Stimulated activated CD4-positive, alpha-beta T cell treated with anti-CD3 and anti-CD28 coated beads, Interleukin-1b, Interleukin-23, amount 100 ng/mL, for 24 hours (primary cell): ENCODE results near the gene ASXL1.

ENCODE experiments used
- DNase-seq, 4 experiments: peaks; one replicate each; pipeline ENCODE4 v3.0.0-alpha.2; 2020; ENCODE audit warnings: low read depth in 4 of 4, low spot score in 1 of 4

ASXL1 gene

DNA sequence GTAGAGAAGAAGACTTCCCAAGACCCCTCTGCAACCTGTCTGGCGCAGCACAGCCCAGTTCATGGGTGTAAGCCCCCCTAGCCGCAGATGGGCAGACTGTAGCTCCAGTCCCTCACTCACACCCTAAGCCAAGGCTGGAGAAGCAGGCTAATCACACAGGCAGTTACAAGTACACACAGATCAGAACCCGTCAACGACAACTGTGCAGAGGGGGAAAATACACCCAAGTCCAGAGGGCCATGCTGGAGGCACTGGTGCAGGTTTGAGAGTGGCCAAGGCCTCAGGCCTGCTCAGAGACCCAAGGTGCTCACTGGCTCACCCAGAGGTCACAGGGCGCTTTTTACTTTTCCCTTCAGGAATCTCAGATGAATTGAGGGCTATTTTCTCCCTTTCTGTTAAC lies 120.9 kb downstream of the ASXL1 start:
- no peak for DNase-seq

DNA sequence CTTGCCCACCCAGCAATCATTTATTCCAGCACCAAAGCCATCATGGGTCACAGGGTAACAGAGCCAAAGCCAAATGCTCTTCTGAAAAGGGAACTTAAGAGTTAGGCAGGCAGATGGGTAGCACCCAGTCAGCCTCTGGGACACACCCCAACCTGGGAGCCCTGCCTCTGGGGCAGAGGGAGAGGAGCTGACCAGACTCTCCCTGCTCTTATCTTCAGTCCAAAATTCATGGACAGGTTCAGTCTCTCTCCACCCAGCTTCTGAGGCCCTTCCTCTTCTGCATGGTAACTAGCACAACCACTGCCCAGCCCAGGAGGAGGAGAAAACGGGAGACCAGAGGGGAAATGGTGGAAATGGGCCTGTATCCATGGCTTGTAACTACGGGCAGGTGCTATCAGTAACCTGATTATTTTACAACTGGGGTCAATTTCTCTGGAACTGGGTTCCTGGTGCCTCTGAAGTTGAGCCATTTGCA lies 121.6 kb downstream of the ASXL1 start:
- no peak for DNase-seq

GRCh38 chr20:32480371-32481241 lies 122.5 kb downstream of the ASXL1 start:
- no peak for DNase-seq

DNA sequence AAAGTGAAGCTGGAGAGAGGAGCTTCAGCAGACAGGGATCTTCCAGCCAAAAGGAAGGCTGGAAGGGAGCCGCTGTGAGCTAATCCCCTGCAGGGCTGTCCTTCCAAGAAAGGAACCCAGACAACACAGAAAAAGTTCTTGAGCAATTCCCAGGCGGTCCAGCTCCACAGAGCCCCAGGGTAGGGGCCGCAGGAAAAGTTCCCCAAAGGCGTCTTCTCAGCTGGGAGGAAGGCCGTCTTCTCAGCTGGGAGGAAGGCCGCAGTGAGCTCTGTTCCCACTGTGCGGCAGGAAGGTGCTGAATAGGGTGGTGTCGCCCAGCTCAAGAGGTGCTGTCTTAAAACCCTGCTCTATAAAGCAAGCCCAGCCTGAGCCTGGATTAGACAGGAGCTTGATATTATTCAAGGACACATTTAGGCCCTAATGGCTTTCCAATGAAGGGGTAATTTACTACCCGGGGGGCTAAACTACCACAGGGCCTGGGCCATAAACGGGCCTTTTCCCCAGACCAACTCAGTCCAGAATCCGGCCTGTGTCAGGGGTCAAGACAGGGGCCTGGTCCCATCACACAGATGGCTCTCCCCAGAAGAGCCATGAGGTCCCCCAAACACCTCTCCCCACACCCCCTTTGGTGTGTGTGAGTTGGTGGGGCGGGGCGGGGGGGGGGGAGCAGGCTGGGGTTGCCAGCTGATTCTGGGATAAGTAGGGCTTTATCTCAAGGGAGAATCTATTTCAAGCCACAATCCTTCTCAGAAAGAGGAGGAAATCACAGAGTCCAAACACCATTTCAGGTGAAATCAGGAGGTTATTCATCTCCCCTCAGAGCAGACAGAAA lies 123.4 kb downstream of the ASXL1 start:
- no peak for DNase-seq

DNA sequence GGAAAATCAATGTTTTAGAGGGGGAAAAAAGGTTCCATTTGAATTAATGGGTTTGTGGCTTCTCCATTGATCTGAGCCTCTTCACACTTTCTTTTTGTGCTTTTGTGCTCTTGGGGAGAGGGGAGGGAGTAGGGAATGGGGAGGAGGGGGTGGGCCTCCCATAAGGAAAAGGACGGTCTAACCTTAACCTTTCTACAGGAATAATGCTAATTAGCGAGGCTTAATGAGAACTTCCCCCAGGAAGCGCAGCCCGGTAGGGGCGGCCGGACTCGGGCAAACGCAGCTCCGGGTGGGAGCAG lies 124.0 kb downstream of the ASXL1 start:
- no peak for DNase-seq

DNA sequence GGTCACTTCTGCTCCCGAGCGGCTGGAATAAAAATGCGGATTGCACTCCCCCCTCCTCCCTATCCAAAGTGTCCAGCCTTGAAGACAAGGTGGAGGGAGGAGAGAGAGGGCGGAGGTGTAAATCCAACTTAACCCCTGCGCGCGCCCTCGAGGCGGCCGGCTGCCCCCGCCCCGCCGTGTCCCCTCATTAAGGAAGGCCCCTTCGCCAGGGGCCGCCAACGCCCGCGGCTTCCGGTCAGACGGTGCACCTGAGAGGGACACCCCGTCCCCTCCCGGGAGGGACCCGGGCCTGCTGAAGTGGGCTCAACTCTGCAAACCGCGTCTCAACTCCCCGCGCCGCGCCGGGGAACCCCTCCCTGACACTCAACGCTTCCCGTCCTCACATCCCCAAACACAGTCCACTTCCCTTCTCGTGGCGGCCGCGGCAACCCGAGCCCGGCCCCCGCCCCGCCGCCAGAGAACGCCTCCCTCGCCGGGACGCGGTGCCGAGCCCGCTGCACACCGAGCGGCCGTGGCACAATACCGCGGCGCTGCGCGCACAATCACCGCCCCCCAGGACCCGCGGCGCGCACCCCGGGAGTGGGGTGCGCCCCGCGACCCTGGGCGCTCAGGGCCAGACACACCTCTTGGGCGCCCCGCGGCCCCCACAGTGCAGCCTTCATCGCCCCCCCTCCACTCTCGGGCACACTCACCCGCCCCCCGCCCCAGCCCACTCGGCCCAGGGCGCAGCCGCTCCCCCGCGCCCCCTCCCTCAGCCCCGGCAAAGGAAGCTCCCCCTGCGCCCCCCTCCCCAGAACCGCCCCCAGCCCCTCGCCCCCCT lies 124.5 kb downstream of the ASXL1 start:
- DNase-seq, result peak in 1 of 4 experiments; percentile 21

DNA sequence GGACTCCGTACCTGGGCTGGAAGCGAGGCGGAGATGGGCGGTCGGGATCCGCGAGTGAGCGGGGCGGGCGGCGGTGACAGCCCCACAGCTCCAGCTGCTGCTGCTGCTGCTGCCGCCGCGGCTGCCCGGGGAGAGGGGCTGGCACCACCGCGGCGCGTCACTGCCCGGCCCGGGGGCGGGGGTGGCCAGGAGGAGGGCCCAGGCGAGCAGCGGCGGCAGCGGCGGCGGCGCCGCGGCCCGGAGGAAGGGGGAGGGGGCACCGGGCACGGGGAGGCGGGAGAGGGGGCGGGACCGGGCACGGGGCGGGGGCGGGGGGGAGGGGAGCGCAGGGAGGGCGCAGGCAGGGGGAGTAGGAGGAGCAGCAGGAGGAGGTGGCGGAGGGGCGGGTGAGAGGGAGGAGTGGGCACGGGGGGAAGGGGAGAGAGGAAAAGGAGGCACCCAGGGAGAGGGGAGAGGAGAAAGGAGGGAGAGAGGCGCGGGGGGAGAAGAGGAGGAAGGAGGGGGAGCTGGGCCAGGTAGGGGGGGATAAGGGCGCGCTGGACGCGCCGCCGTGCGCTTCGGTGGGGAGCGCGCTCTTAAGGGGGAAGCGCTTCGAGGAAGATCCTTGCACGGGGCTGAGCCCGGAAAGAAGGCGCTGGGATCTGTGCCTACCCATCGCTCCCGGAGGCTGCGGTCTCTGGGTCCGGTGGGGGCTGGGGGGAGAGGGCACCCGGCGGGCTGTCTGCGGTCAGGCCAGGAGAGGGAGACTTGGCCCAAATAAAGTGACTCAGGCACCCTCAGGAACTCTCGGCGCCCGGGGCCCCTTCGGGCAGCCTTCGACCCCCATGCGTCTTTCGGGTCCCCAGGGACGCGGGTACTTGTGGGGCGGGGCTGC lies 125.5 kb downstream of the ASXL1 start:
- DNase-seq, result peak in 3 of 4 experiments; percentile 38 to 47 (median 40)

DNA sequence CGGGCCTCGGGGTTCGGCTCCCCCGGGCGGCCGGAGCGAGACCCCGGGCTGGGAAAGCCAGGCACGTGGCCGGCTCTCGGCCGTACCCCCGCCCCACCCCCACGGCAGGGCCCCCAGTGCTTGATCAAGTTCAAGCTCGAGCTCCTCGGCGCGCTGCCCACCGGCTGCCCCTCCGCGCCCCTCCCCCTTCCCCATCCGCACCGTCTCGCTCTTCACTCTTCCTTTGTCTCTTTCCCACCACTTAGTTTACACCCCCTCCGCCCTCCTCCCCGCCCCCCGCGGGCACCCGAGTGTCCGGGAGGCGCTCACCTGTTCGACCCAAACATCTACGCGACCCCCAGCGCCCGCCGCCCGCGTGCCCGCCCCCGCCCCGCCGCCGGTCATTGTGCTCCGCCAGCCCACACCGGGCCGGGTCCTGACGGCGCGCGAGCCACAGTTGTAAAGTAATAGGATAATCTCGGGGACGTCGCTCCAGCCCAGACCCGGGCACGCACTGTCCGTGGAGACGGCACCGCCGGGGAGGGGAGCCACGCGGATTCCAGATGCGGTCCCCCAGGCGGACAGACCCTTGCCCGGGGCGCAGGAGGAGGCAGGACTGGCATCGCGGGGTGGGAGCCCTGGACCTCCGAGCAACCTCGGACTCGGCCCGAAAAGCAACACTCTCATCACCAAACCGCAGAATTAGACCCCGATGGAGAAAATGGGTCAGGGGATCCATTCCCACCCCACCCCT lies 126.3 kb downstream of the ASXL1 start:
- peak in 2 of 4 experiments; percentile 11 to 20 for DNase-seq

DNA sequence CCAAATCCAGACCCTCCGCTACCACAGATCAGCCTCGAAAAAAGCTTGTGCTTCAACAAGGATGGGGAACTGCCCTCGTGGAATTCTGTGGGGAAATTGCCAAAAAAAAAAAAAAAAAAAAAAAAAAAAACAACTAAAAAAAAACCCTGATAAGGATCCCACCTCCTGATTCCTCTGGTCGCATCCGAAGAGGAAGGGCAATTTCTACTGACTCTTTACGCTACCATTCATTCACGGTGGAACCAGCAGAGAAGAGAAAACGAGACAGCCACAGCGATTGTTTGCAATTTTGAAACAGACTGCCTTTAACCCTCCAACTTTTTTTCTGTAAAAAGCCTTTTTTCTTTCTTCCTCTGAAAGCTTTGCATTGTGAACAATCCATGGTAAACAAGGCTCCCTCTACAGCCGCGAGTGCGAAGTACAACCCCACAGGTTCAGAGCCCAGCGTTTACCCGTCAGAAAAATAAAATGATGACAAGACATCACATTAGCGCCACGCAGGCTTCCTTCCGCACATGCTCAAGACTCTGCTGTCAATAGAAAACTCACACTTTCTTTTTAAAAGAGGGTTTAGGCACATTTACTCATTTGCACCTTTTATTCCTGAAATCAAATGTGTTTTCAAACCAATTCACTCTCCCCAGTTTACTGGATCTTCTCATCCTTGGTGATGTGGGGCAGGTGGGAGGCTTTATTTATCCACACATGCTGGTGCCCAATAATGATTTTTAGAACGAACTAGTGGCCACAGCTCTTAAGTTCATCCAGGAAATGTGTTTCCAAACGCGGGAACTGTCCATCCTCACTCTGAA lies 127.0 kb downstream of the ASXL1 start:
- DNase-seq, result peak in 3 of 4 experiments; percentile 47 to 74 (median 64)

- DNase-seq, result no peak
Observed at GRCh38 chr20:32485770-32486478, 127.8 kb downstream of the ASXL1 start.

- no peak for DNase-seq
Observed at GRCh38 chr20:32487381-32487780, 129.2 kb downstream of the ASXL1 start.

GRCh38 chr20:32488066-32488838 lies 130.1 kb downstream of the ASXL1 start:
- no peak for DNase-seq
